Measurements from ENCODE around the gene RCC1.
"Not testable (repeated sequence)": the region's sequence is repeated elsewhere in the genome, so short reads cannot be mapped to it uniquely, and the experiment has no call there.

Gene RCC1

GRCh38 chr1:28512058-28512611, 6.3 kb downstream of the RCC1 start:
- peak; percentile 63 for DNase-seq

- DNase-seq, result peak; percentile 56
Observed at GRCh38 chr1:28514445-28514933, 8.6 kb downstream of the RCC1 start.

- no peak for DNase-seq
Observed at GRCh38 chr1:28516518-28516956, 10.7 kb downstream of the RCC1 start.

- no peak for DNase-seq
Observed at GRCh38 chr1:28517649-28517999, 11.8 kb downstream of the RCC1 start.

- peak; percentile 94 for DNase-seq
Observed at GRCh38 chr1:28518000-28518744, 12.3 kb downstream of the RCC1 start.

- peak; percentile 77 for DNase-seq
Observed at GRCh38 chr1:28518745-28519341, 13.0 kb downstream of the RCC1 start.

GRCh38 chr1:28519946-28520725, 14.3 kb downstream of the RCC1 start:
- no peak for DNase-seq

- not testable (repeated sequence) for DNase-seq
Observed at GRCh38 chr1:28520796-28521195, 15.0 kb downstream of the RCC1 start.

- no peak for DNase-seq
Observed at GRCh38 chr1:28521502-28522164, 15.8 kb downstream of the RCC1 start.

- not testable (repeated sequence) for DNase-seq
Observed at GRCh38 chr1:28522537-28522936, 16.7 kb downstream of the RCC1 start.

- not testable (repeated sequence) for DNase-seq
Observed at GRCh38 chr1:28525002-28525642, 19.3 kb downstream of the RCC1 start.

GRCh38 chr1:28526886-28527285, 21.0 kb downstream of the RCC1 start:
- DNase-seq, result no peak

GRCh38 chr1:28530456-28530855, 24.6 kb downstream of the RCC1 start:
- DNase-seq, result no peak

GRCh38 chr1:28534671-28535070, 28.8 kb downstream of the RCC1 start:
- no peak for DNase-seq

GRCh38 chr1:28535180-28535579, 29.3 kb downstream of the RCC1 start:
- DNase-seq, result no peak

GRCh38 chr1:28537457-28538199, 31.8 kb downstream of the RCC1 start:
- no peak for DNase-seq

- no peak for DNase-seq
Observed at GRCh38 chr1:28538286-28538685, 32.4 kb downstream of the RCC1 start.

- DNase-seq, result peak; percentile 12
Observed at GRCh38 chr1:28540651-28541050, 34.8 kb downstream of the RCC1 start.

- not testable (repeated sequence) for DNase-seq
Observed at GRCh38 chr1:28541414-28542015, 35.7 kb downstream of the RCC1 start.

- DNase-seq, result no peak
Observed at GRCh38 chr1:28545246-28545628, 39.4 kb downstream of the RCC1 start.

- no peak for DNase-seq
Observed at GRCh38 chr1:28548318-28548717, 42.5 kb downstream of the RCC1 start.

Measured in stimulated activated CD4-positive, alpha-beta T cell treated with anti-CD3 and anti-CD28 coated beads, Interleukin-15, amount 100 ng/mL, for 24 hours (primary cell).